ENCODE measurements around the gene ASMT.

The ASMT gene

GRCh38 chrX:1686642-1687041 is 71.8 kb downstream of the ASMT start:
- Histone ChIP-seq H3K4me1 (ENCODE audit: insufficient read depth, low read length) (no peaks in the 10 kb centered on the region), H3K9ac (ENCODE audit: low read length) (no peak overlapping the region), H3K36me3 (ENCODE audit: insufficient read depth, low read length) (no peaks in the 10 kb centered on the region), H3K27ac (ENCODE audit: low read depth, low read length) (no peak overlapping the region), H3K27me3 (ENCODE audit: control insufficient read depth in 1 of 2, insufficient read depth in 2 of 2, low read length in 2 of 2) (no peaks in the 10 kb centered on the region), H3K4me3 (ENCODE audit: low read depth in 1 of 2, low read length in 2 of 2) (no peak overlapping the region), H3K9me3 (ENCODE audit: low read length) (no peaks in the 10 kb centered on the region)
